ENCODE measurements around the gene PIGT. TPM values are rescaled to one million over a fixed set of nuclear protein-coding genes. Genes with fewer than 3 reads are reported as not detected.
A peak's percentile ranks its signal among the peaks of the same experiment; 100 is the strongest.

PIGT gene
- total RNA-seq, 1 donor from 2014 or later, result 14.7 TPM

DNA sequence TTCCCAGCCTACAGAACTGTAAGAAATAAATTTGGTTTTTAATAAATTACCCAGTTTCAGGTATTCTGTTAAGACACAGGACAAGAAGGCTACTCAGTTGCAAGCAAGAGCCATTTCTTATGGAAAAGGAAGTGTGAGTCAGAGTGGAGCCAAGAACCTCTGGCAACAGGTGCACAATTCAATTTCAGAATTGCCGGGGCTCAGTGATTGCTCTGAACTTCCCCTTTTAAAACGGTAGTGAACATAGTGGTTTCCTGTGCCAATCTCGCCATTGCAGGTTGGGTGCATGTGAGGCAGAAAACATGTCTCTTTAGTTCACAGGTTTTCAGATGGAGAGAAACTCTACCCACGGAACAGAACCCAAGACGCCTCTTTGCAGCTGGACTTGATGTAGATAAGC is 16.4 kb downstream of the PIGT start:
- H3K36me3 ChIP-seq (ENCODE audit: control insufficient read depth, insufficient read depth, low read length), result no peaks in the 10 kb centered on the region
- H3K4me3 ChIP-seq (ENCODE audit: low read depth, low read length), result no peak overlapping the region
- FAIRE-seq, result no peak
- H3K27me3 ChIP-seq (ENCODE audit: control insufficient read depth, insufficient read depth, low read length), result no peaks in the 10 kb centered on the region
- DNase-seq (ENCODE audit: low read depth), result no peak
- TF ChIP-seq, protein P1, sequence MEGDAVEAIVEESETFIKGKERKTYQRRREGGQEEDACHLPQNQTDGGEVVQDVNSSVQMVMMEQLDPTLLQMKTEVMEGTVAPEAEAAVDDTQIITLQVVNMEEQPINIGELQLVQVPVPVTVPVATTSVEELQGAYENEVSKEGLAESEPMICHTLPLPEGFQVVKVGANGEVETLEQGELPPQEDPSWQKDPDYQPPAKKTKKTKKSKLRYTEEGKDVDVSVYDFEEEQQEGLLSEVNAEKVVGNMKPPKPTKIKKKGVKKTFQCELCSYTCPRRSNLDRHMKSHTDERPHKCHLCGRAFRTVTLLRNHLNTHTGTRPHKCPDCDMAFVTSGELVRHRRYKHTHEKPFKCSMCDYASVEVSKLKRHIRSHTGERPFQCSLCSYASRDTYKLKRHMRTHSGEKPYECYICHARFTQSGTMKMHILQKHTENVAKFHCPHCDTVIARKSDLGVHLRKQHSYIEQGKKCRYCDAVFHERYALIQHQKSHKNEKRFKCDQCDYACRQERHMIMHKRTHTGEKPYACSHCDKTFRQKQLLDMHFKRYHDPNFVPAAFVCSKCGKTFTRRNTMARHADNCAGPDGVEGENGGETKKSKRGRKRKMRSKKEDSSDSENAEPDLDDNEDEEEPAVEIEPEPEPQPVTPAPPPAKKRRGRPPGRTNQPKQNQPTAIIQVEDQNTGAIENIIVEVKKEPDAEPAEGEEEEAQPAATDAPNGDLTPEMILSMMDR (IDR thresholded peaks at IDR 0.05; ENCODE audit: insufficient read depth, low read length, severe bottlenecking), result no peak

DNA sequence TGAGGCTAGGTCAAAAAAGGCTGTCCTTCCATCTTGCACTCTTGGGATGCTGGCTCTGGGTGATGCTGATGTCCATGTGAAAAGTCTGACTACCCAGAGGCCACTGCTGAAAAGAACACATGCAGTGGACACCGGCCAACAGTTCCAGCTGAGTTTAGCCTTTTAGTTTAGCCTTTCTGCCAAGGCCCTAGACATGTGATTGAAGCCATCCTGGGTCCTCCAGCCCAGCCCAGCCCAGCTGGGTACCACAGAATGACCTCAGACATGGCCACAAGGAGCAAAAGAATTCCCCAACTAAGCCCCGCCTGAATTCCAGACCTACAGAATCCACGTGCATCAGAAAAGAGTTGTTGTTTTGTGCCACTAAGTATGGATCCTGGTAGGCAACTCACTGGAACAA is 17.4 kb downstream of the PIGT start:
- DNase-seq (ENCODE audit: low read depth) (no peak), FAIRE-seq (no peak)
- Histone ChIP-seq H3K36me3 (ENCODE audit: control insufficient read depth, insufficient read depth, low read length) (no peaks in the 10 kb centered on the region), H3K4me3 (ENCODE audit: low read depth, low read length) (no peak overlapping the region), H3K27me3 (ENCODE audit: control insufficient read depth, insufficient read depth, low read length) (no peaks in the 10 kb centered on the region)
- TF ChIP-seq, protein P1 (IDR thresholded peaks at IDR 0.05; ENCODE audit: insufficient read depth, low read length, severe bottlenecking), result no peak

DNA sequence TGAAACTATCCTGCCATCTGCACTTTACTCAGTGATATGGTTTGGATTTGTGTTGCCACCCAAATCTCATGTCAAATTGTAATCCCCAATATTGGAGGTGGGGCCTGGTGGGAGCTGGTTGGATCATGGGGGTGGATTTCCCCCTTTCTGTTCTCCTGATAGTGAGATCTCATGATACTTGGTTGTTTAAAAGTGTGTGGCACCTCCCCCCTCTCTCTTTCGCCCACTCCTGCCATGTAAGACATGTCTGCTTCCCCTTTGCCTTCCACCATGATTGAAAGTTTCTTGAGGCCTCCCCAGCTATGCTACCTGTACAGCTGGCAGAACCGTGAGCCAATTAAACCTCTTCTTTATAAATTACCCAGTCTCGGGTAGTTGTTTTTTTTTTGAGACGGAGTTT is 18.0 kb downstream of the PIGT start:
- Histone ChIP-seq H3K27me3 (ENCODE audit: control insufficient read depth, insufficient read depth, low read length) (no peaks in the 10 kb centered on the region), H3K4me3 (ENCODE audit: low read depth, low read length) (no peak overlapping the region), H3K36me3 (ENCODE audit: control insufficient read depth, insufficient read depth, low read length) (no peaks in the 10 kb centered on the region)
- no peak for DNase-seq (ENCODE audit: low read depth)
- TF ChIP-seq, protein P1 (IDR thresholded peaks at IDR 0.05; ENCODE audit: insufficient read depth, low read length, severe bottlenecking), result no peak
- no peak for FAIRE-seq

DNA sequence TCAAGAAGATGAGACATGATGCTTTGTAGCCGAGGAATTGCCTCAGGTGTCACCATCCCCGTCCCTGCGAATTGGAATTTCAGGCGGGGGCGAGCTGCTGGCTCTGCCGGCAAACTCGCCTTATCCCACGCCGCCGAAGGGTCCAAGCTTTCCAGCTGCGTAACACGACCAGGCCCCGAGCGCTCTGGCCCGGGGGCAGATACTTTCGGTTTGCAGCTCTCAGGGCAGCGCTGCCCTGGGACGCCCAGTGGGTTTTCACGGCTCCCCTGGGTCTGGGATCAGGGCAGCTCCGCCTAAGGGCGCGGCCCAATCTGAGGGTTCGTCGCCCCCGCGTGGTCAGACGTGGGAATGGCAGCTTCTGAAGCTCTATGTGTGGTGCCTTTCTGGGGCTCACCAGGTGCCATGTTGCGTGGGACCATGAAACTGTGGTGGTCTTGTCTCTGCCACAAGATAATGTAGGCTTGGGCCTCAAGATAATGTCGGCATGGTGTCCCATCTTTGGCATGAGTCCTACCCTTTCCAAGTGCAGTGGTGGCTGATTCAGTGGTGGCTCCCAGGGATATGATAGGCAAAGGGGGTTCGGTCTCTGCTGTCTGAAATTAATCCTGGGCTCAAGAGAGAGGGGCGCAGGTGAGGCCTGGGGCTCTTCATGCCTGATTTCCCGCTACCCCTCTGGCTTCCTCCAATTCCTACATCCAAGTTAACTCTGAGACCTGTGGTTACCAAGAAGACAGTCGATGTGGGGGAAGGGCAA is 21.0 kb downstream of the PIGT start:
- TF ChIP-seq, protein P1 (IDR thresholded peaks at IDR 0.05; ENCODE audit: insufficient read depth, low read length, severe bottlenecking), result peak; percentile 96
- DNase-seq (ENCODE audit: low read depth), result peak; percentile 56
- no peaks in the 10 kb centered on the region for H3K36me3 ChIP-seq (ENCODE audit: control insufficient read depth, insufficient read depth, low read length)
- no peak for FAIRE-seq
- H3K4me3 ChIP-seq (ENCODE audit: low read depth, low read length), result peak overlapping the region; percentile 42
- no peaks in the 10 kb centered on the region for H3K27me3 ChIP-seq (ENCODE audit: control insufficient read depth, insufficient read depth, low read length)

DNA sequence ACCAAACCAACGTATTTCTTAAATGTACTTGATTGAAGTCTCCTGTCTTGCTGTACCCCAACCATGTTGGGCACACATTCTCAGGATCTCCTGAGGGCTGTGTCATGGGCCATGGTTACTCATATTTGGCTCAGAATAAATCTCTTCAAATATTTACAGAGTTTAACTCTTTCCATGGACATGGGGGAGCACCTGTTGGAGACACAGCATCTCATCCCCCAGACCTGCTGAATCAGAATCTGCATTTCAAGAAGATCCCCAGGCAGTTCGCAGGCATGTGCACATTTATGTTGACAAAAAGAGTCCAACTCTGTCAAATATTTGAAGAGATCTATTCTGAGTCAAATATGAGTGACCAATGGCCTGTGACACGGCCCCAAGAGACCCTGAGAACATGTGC is 24.5 kb downstream of the PIGT start:
- DNase-seq (ENCODE audit: low read depth) (no peak), FAIRE-seq (no peak)
- TF ChIP-seq, protein P1 (IDR thresholded peaks at IDR 0.05; ENCODE audit: insufficient read depth, low read length, severe bottlenecking), result no peak

More for the DNA sequence above, 24.5 kb downstream of the PIGT start:
- Histone ChIP-seq H3K36me3 (ENCODE audit: control insufficient read depth, insufficient read depth, low read length) (no peaks in the 10 kb centered on the region), H3K4me3 (ENCODE audit: low read depth, low read length) (no peak overlapping the region), H3K27me3 (ENCODE audit: control insufficient read depth, insufficient read depth, low read length) (no peaks in the 10 kb centered on the region)

Data from bronchial epithelial cell (primary cell).